ENCODE data around the gene LRRC46. TPM values are rescaled to one million over a fixed set of nuclear protein-coding genes. Genes with fewer than 3 reads are reported as not detected.
A peak's percentile ranks its signal among the peaks of the same experiment; 100 is the strongest.

The LRRC46 gene
- total and polyA plus RNA-seq, 5 donors = 0.29 to 0.48 (median 0.41) TPM; not detected in 1

GRCh38 chr17:47879776-47880454, 48.4 kb downstream of the LRRC46 start:
- no peak for ATAC-seq
- Histone ChIP-seq H3K4me3 (ENCODE audit: low read length) (no peak overlapping the region), H3K27me3 (ENCODE audit: control insufficient read depth, insufficient read depth) (no peaks in the 10 kb centered on the region), H3K9me3 (ENCODE audit: control insufficient read depth, low read length) (no peaks in the 10 kb centered on the region), H3K4me1 (ENCODE audit: control insufficient read depth, insufficient read depth, low read length) (no peaks in the 10 kb centered on the region), H3K27ac (ENCODE audit: low read length) (no peak overlapping the region)
- DNase-seq = no peak
- intact Hi-C loops (cut with DNase I) = no loop called here
- WGBS = 83% methylated on average over 8 of the region's 8 CpGs

- no peak overlapping the region for H3K4me3 ChIP-seq (ENCODE audit: low read length)
- no peaks in the 10 kb centered on the region for H3K4me1 ChIP-seq (ENCODE audit: control insufficient read depth, insufficient read depth, low read length)
- H3K9me3 ChIP-seq (ENCODE audit: control insufficient read depth, low read length) = no peaks in the 10 kb centered on the region
- DNase-seq = no peak
- ATAC-seq = peak; percentile 32 to 42
- WGBS = 32% methylated on average over 7 of the region's 7 CpGs
- no peaks in the 10 kb centered on the region for H3K27me3 ChIP-seq (ENCODE audit: control insufficient read depth, insufficient read depth)
- no peak overlapping the region for H3K27ac ChIP-seq (ENCODE audit: low read length)
- intact Hi-C loops (cut with DNase I) = no loop called here
These were observed 50.8 kb downstream of the LRRC46 start for GRCh38 chr17:47882247-47882646.

DNA sequence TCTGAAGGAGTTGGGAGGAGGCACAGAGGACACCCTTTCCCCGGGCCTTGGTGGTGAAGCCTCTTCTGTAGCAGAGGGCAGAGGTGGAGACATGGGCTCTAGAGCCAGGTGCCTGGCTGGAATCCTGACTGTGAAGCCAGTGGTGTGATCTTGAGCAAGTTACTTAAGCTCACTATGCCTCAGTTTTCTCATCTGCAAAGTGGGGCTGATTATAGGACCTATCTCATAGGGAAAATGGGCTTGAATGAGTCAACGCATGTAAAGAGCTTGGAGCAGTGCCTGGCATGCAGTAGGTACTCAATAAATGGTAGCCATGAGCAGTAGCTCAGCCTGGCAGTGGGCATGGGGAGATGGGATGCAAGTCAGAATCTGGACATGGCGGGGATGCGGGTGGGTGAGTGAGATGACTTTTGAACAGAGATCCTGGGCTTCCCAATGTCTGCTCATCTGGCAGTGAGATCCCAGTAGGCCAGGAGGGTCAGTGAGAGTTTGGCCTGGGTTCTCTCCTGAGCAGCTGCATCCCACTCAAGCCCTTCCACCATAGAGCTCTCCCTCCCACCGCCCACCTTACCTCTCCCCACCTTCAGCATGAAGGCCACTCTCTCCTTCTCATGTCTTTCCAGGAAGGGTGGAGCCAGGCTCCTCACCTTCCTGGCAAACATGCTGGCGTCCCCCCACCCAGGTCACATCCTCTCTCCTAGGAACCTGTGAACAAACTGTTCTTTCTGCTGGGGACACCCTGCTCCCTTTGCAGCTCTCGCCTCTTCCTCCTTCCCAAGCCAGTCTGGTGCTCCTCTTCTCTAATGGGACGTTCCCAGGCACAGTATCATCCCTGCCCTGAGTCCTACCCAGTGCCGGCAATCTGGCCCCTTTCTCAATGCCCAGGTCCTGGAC, 51.5 kb downstream of the LRRC46 start:
- 83% methylated on average over 9 of the region's 9 CpGs for WGBS
- H3K4me1 ChIP-seq (ENCODE audit: control insufficient read depth, insufficient read depth, low read length) = no peaks in the 10 kb centered on the region
- no peaks in the 10 kb centered on the region for H3K9me3 ChIP-seq (ENCODE audit: control insufficient read depth, low read length)
- no peaks in the 10 kb centered on the region for H3K27me3 ChIP-seq (ENCODE audit: control insufficient read depth, insufficient read depth)
- H3K27ac ChIP-seq (ENCODE audit: low read length) = no peak overlapping the region
- DNase-seq = no peak
- H3K4me3 ChIP-seq (ENCODE audit: low read length) = no peak overlapping the region
- intact Hi-C loops (cut with DNase I) = no loop called here
- ATAC-seq = peak in 1 of 2 donors; percentile 49

DNA sequence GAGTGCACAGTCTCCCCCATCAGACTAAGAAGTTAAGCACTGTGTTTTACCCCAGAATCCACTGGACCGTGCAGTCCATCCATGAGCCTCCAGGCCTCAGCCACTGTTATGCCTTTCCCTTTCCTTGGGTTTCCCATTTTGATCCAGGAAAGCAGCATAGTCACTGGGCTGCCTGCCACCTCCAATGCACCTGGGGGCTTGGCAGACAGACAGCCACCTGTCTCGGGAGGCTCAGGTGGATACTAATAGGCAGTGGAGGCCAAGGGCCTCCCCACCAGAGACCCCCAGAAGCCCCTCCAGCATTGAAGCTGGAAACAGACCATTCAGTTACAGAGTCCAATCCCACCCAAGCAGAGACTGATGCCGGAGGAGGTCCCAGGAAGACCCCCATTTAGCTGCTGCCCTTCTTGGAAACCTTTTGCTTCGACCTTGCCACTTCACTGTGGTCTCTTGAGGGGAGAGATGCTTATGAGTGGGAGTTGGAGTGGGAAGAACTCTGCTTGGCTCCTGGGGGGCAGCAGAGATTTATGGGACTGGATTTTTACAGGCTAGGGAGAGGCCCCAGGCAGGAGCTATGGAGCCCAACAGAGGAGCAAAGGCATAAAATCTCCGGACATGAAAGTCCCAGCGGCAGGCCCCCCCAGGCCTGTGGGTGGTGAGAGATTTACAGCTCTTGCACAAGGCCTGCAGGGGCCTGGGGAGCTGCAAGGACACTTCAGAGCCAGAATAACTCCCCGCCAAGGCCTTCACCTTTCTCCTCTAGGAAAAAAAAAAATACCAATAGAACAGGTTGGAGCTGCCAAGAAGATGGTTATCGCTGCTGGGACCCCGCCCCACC, 52.3 kb downstream of the LRRC46 start:
- no peak overlapping the region for H3K4me3 ChIP-seq (ENCODE audit: low read length)
- no peaks in the 10 kb centered on the region for H3K9me3 ChIP-seq (ENCODE audit: control insufficient read depth, low read length)
- H3K4me1 ChIP-seq (ENCODE audit: control insufficient read depth, insufficient read depth, low read length) = no peaks in the 10 kb centered on the region
- ATAC-seq (no peak), DNase-seq (no peak)
- WGBS = 74% methylated on average over 9 of the region's 9 CpGs
- intact Hi-C loops (cut with DNase I) = no loop called here
- no peaks in the 10 kb centered on the region for H3K27me3 ChIP-seq (ENCODE audit: control insufficient read depth, insufficient read depth)
- H3K27ac ChIP-seq (ENCODE audit: low read length) = no peak overlapping the region

DNA sequence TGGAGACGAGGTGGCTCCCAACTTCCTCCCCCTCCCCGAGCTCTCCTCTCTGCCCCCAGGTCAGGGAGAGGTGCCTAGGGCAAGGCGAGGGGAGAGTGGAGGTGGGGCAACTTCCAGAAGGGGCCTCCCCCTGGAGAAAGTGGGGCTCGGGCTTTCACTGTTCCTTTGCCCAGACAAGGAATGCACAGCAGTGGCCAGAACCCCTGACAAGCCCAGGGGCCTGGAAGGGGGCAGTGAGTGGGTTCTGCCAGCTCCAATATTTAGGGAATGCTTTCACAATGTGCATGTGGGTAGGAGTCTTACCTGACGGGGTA, 52.9 kb downstream of the LRRC46 start:
- no peak for DNase-seq
- Histone ChIP-seq H3K27me3 (ENCODE audit: control insufficient read depth, insufficient read depth) (no peaks in the 10 kb centered on the region), H3K4me1 (ENCODE audit: control insufficient read depth, insufficient read depth, low read length) (no peaks in the 10 kb centered on the region), H3K9me3 (ENCODE audit: control insufficient read depth, low read length) (no peaks in the 10 kb centered on the region), H3K4me3 (ENCODE audit: low read length) (no peak overlapping the region), H3K27ac (ENCODE audit: low read length) (no peak overlapping the region)
- ATAC-seq = no peak
- intact Hi-C loops (cut with DNase I) = no loop called here
- 46% methylated on average over 5 of the region's 5 CpGs for WGBS

DNA sequence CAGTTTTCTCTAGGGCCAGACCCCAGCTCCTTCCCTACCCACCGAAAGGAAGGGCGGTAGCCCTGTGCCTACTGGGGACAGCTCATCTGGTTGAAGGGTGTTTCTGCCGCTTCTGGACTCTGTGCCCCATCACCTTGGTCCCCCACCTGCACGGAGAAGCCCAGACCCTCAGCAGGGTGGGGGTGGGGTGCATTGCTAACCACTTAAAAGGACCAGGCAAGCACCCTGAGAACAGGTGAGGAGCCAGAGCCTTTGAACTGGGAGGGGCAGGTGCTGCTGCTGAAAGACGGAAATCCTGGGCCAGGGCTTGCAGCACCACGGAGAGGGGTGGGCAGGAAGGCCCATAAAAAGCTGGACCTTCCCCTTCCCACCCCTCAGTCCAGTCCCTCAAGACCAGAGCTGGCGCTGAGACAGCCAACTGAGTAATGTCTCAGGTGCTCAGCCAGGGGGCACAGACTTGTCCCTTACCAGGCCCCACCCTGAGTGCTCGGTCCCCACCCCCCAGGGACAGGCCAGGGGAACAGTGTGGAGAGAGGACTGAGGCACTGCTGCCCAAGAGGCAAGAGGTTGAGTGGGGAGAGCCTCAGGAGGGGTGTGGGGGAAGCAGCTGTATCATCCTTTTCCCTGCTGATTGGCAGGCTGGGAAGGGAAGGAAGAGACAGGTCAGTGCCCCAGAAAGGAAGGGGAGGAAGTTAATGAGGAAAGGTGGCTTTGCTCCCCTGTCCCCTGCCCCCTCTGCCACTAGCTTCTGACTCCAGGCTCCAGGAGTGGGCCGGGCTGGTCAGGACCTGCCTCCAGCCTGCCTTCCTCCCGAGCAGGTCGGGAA, 53.6 kb downstream of the LRRC46 start:
- WGBS = 59% methylated on average over 11 of the region's 11 CpGs

More for the DNA sequence above, 53.6 kb downstream of the LRRC46 start:
- no peak for DNase-seq
- Histone ChIP-seq H3K4me3 (ENCODE audit: low read length) (no peak overlapping the region), H3K27ac (ENCODE audit: low read length) (no peak overlapping the region), H3K9me3 (ENCODE audit: control insufficient read depth, low read length) (no peaks in the 10 kb centered on the region), H3K4me1 (ENCODE audit: control insufficient read depth, insufficient read depth, low read length) (no peaks in the 10 kb centered on the region), H3K27me3 (ENCODE audit: control insufficient read depth, insufficient read depth) (no peaks in the 10 kb centered on the region)
- ATAC-seq = peak in 1 of 2 donors; percentile 7
- intact Hi-C loops (cut with DNase I) = no loop called here

Other genes with a start within 250 kb of the LRRC46 start
- 100 to 1,000 TPM; 134 to 175 (median 167) TPM for gene KPNB1, start 181.8 kb upstream of the LRRC46 start, total RNA-seq
- 50.0 TPM for gene KPNB1, start 181.8 kb upstream of the LRRC46 start, polyA plus RNA-seq
- 10 to 100 TPM; 17.5 to 25.2 (median 21.0) TPM for gene TBKBP1, start 137.5 kb upstream of the LRRC46 start, total RNA-seq
- gene TBKBP1, start 137.5 kb upstream of the LRRC46 start, polyA plus RNA-seq = 27.0 TPM
- under 1 TPM in 3 of 4 donors, not detected in 1; 0.14 to 0.60 (median 0.38) TPM for gene TBX21, start 98.4 kb upstream of the LRRC46 start, total RNA-seq
- 0.14 TPM for gene TBX21, start 98.4 kb upstream of the LRRC46 start, polyA plus RNA-seq
- gene OSBPL7, start 9.9 kb upstream of the LRRC46 start, total RNA-seq = 10 to 100 TPM in 1 of 4 donors, 1 to 10 TPM in 3; 6.4 to 11.1 (median 8.5) TPM
- gene OSBPL7, start 9.9 kb upstream of the LRRC46 start, polyA plus RNA-seq = 5.3 TPM
- gene MRPL10, start 129 bp upstream of the LRRC46 start, total RNA-seq = 10 to 100 TPM; 37.7 to 52.3 (median 46.6) TPM
- gene MRPL10, start 129 bp upstream of the LRRC46 start, polyA plus RNA-seq = 48.0 TPM
- gene SCRN2, start 9.6 kb downstream of the LRRC46 start, total RNA-seq = 10 to 100 TPM; 36.6 to 51.8 (median 40.9) TPM
- 62.3 TPM for gene SCRN2, start 9.6 kb downstream of the LRRC46 start, polyA plus RNA-seq
- 1 to 10 TPM in 1 of 4 donors, under 1 TPM in 3; 0.29 to 3.6 (median 0.41) TPM for gene SP6, start 19.5 kb downstream of the LRRC46 start, total RNA-seq
- 0.34 TPM for gene SP6, start 19.5 kb downstream of the LRRC46 start, polyA plus RNA-seq
- 10 to 100 TPM; 15.8 to 20.6 (median 17.9) TPM for gene SP2, start 64.6 kb downstream of the LRRC46 start, total RNA-seq
- 11.4 TPM for gene SP2, start 64.6 kb downstream of the LRRC46 start, polyA plus RNA-seq
- gene PNPO, start 109.9 kb downstream of the LRRC46 start, total RNA-seq = 10 to 100 TPM; 23.9 to 29.9 (median 26.0) TPM
- gene PNPO, start 109.9 kb downstream of the LRRC46 start, polyA plus RNA-seq = 16.1 TPM
- gene PRR15L, start 126.2 kb downstream of the LRRC46 start, total RNA-seq = not detected
- gene PRR15L, start 126.2 kb downstream of the LRRC46 start, polyA plus RNA-seq = not detected
- 10 to 100 TPM; 56.8 to 66.8 (median 64.9) TPM for gene CDK5RAP3, start 139.4 kb downstream of the LRRC46 start, total RNA-seq
- gene CDK5RAP3, start 139.4 kb downstream of the LRRC46 start, polyA plus RNA-seq = 54.3 TPM
- 10 to 100 TPM; 51.8 to 74.8 (median 68.4) TPM for gene COPZ2, start 206.1 kb downstream of the LRRC46 start, total RNA-seq
- gene COPZ2, start 206.1 kb downstream of the LRRC46 start, polyA plus RNA-seq = 55.4 TPM
- gene NFE2L1, start 216.7 kb downstream of the LRRC46 start, total RNA-seq = 100 to 1,000 TPM; 603 to 811 (median 785) TPM
- 661 TPM for gene NFE2L1, start 216.7 kb downstream of the LRRC46 start, polyA plus RNA-seq

Data from right cardiac atrium (tissue), 5 donors.